Measurements from ENCODE around the gene ADGRB3. TPM values are rescaled to one million over a fixed set of nuclear protein-coding genes. Genes with fewer than 3 reads are reported as not detected.

Gene ADGRB3
- total RNA-seq, result not detected

- ChIA-PET CTCF (no interaction called here), POLR2A (no interaction called here)
These were observed at the start of gene ADGRB3 for GRCh38 chr6:68634726-68635411. ADGRB3 (plus strand) TSS chr6:68635282; CDS start chr6:68638676, 3,394 bp downstream.

GRCh38 chr6:68593558-68593957 lies 41.5 kb upstream of the ADGRB3 start:
- POLR2A ChIA-PET, result no interaction called here
- CTCF ChIA-PET, result no interaction called here

GRCh38 chr6:68597642-68598041 lies 37.4 kb upstream of the ADGRB3 start:
- POLR2A ChIA-PET, result no interaction called here
- CTCF ChIA-PET, result no interaction called here

GRCh38 chr6:68615938-68616337 lies 19.1 kb upstream of the ADGRB3 start:
- CTCF ChIA-PET, result no interaction called here
- POLR2A ChIA-PET, result no interaction called here

GRCh38 chr6:68625998-68626397 lies 9.1 kb upstream of the ADGRB3 start:
- ChIA-PET CTCF (no interaction called here), POLR2A (no interaction called here)

- ChIA-PET CTCF (no interaction called here), POLR2A (no interaction called here)
These were observed 6.9 kb upstream of the ADGRB3 start for GRCh38 chr6:68628161-68628560.

- ChIA-PET POLR2A (no interaction called here), CTCF (interaction anchor here (0.6 kb wide), 1 partner anchor 577 kb away, joined by 3 read pairs; no protein-coding TSS in a partner anchor)
These were observed 2.3 kb upstream of the ADGRB3 start for GRCh38 chr6:68632734-68633133.

GRCh38 chr6:68633281-68633971 lies 1.7 kb upstream of the ADGRB3 start:
- ChIA-PET POLR2A (no interaction called here), CTCF (no interaction called here)

GRCh38 chr6:68633972-68634725 lies 933 bp upstream of the ADGRB3 start:
- ChIA-PET POLR2A (no interaction called here), CTCF (no interaction called here)

GRCh38 chr6:68635412-68635705 lies 277 bp downstream of the ADGRB3 start:
- ChIA-PET CTCF (no interaction called here), POLR2A (no interaction called here)

- ChIA-PET POLR2A (no interaction called here), CTCF (interaction anchor here (0.7 kb wide), 1 partner anchor 491 kb away, joined by 4 read pairs; no protein-coding TSS in a partner anchor)
These were observed 828 bp downstream of the ADGRB3 start for GRCh38 chr6:68635706-68636513.

GRCh38 chr6:68636666-68637065 lies 1.6 kb downstream of the ADGRB3 start:
- CTCF ChIA-PET, result interaction anchor here (0.7 kb wide), 1 partner anchor 490 kb away, joined by 4 read pairs; no protein-coding TSS in a partner anchor
- POLR2A ChIA-PET, result no interaction called here

GRCh38 chr6:68637071-68637470 lies 2.0 kb downstream of the ADGRB3 start:
- ChIA-PET POLR2A (no interaction called here), CTCF (no interaction called here)

GRCh38 chr6:68637782-68638181 lies 2.7 kb downstream of the ADGRB3 start:
- POLR2A ChIA-PET, result no interaction called here
- CTCF ChIA-PET, result no interaction called here

- ChIA-PET POLR2A (no interaction called here), CTCF (no interaction called here)
These were observed 3.3 kb downstream of the ADGRB3 start for GRCh38 chr6:68638230-68638900.

GRCh38 chr6:68639211-68639610 lies 4.1 kb downstream of the ADGRB3 start:
- ChIA-PET CTCF (no interaction called here), POLR2A (no interaction called here)

GRCh38 chr6:68639826-68640490 lies 4.9 kb downstream of the ADGRB3 start:
- POLR2A ChIA-PET, result no interaction called here
- CTCF ChIA-PET, result no interaction called here

- CTCF ChIA-PET, result no interaction called here
- POLR2A ChIA-PET, result no interaction called here
These were observed 5.4 kb downstream of the ADGRB3 start for GRCh38 chr6:68640491-68640835.

- POLR2A ChIA-PET, result no interaction called here
- CTCF ChIA-PET, result no interaction called here
These were observed 6.1 kb downstream of the ADGRB3 start for GRCh38 chr6:68641172-68641571.

- ChIA-PET POLR2A (no interaction called here), CTCF (no interaction called here)
These were observed 7.0 kb downstream of the ADGRB3 start for GRCh38 chr6:68642081-68642480.

Data from activated CD8-positive, alpha-beta memory T cell treated with anti-CD3 and anti-CD28 coated beads for 36 hours (primary cell).